Osteoblast (primary cell): ENCODE results near the gene PRKACA. TPM values are rescaled to one million over a fixed set of nuclear protein-coding genes. Genes with fewer than 3 reads are reported as not detected.

ENCODE experiments used
- DNase-seq: peaks from one replicate; pipeline ENCODE4 v3.0.0; 2011; ENCODE audit warnings: low spot score, mixed read lengths; ENCODE audit not compliant: insufficient read length; ENCODE audit errors: missing footprints
- H2AFZ ChIP-seq: 2 replicates; pipeline ENCODE4 v1.6.0; 2011; ENCODE audit warnings: mild to moderate bottlenecking, low read length
- H3K27ac ChIP-seq: 2 replicates; pipeline ENCODE4 v1.5.1; 2011; ENCODE audit warnings: mild to moderate bottlenecking, low read depth, low read length, moderate library complexity
- H3K27me3 ChIP-seq: 2 replicates; pipeline ENCODE4 v1.6.0; 2012; ENCODE audit warnings: mild to moderate bottlenecking, control low read depth, inconsistent platforms, low read length, moderate library complexity; ENCODE audit not compliant: insufficient read depth
- H3K36me3 ChIP-seq: 2 replicates; pipeline ENCODE4 v1.5.1; 2011; ENCODE audit warnings: mild to moderate bottlenecking, low read length, control low read depth, moderate library complexity; ENCODE audit not compliant: insufficient read depth
- H3K4me1 ChIP-seq: 2 replicates; pipeline ENCODE4 v1.5.1; 2011; ENCODE audit warnings: mild to moderate bottlenecking, low read length, control low read depth, moderate library complexity; ENCODE audit not compliant: insufficient read depth
- H3K4me2 ChIP-seq: 2 replicates; pipeline ENCODE4 v1.6.0; 2011; ENCODE audit warnings: mild to moderate bottlenecking, low read length; ENCODE audit not compliant: insufficient read depth
- H3K4me3 ChIP-seq: fragments of 200-600 bp; sonication (generic); 3 replicates; pipeline ENCODE4 v1.5.1; 2012; ENCODE audit warnings: mild to moderate bottlenecking, low read length, inconsistent platforms; ENCODE audit not compliant: insufficient read depth
- H3K79me2 ChIP-seq: 2 replicates; pipeline ENCODE4 v1.6.0; 2012; ENCODE audit warnings: mild to moderate bottlenecking, low read length, control low read depth, inconsistent platforms; ENCODE audit not compliant: insufficient read depth
- H3K9me3 ChIP-seq: 2 replicates; pipeline ENCODE4 v1.5.1; 2011; ENCODE audit warnings: low read depth, low read length, control low read depth
- H4K20me1 ChIP-seq: 2 replicates; pipeline ENCODE4 v1.6.0; 2012; ENCODE audit warnings: mild to moderate bottlenecking, low read length, control low read depth; ENCODE audit not compliant: insufficient read depth
- CTCF ChIP-seq: IDR thresholded peaks from 2 replicates; pipeline ENCODE4 v1.5.1; 2011; ENCODE audit warnings: mild to moderate bottlenecking, low read depth, low read length, moderate library complexity; ENCODE audit errors: extremely low read depth
- total RNA-seq: library from RNA; depleted of rRNA; stranded (reverse); fragments of >200 nt; gene quantifications from 2 replicates; pipeline ENCODE4 v1.2.3, GENCODE V29; 2012

Gene PRKACA
- 45.6 and 56.3 TPM in 2 replicates for total RNA-seq

GRCh38 chr19:14117668-14118164 is at the start of gene PRKACA:
TSS of gene PRKACA (minus strand) at chr19:14117762. CDS start at chr19:14117547, 215 bp downstream.
- peak; percentile 100 for DNase-seq
- H3K36me3 ChIP-seq: no peaks in the 10 kb centered on the region
- peaks cover 47% of the 10 kb centered on the region for H3K79me2 ChIP-seq
- H3K9me3 ChIP-seq: no peaks in the 10 kb centered on the region
- H3K4me1 ChIP-seq: peaks cover 42% of the 10 kb centered on the region
- H3K27me3 ChIP-seq: no peaks in the 10 kb centered on the region
- H3K4me2 ChIP-seq: peak within 1 kb of the TSS; percentile 94
- H3K4me3 ChIP-seq: peak within 1 kb of the TSS; percentile 91
- peak within 1 kb of the TSS; percentile 99 for H3K27ac ChIP-seq
- peaks cover 10% of the 10 kb centered on the region for H4K20me1 ChIP-seq
- no peak for TF ChIP-seq CTCF
- peak within 1 kb of the TSS; percentile 97 for H2AFZ ChIP-seq

GRCh38 chr19:14166999-14167575 is 49.5 kb upstream of the PRKACA start:
- H3K4me2 ChIP-seq: no peak overlapping the region
- H3K79me2 ChIP-seq: no peaks in the 10 kb centered on the region
- H4K20me1 ChIP-seq: peaks cover 4% of the 10 kb centered on the region
- H3K4me1 ChIP-seq: no peaks in the 10 kb centered on the region
- no peak overlapping the region for H3K4me3 ChIP-seq
- H2AFZ ChIP-seq: no peak overlapping the region
- no peaks in the 10 kb centered on the region for H3K36me3 ChIP-seq
- DNase-seq: peak; percentile 52
- no peak overlapping the region for H3K27ac ChIP-seq
- no peaks in the 10 kb centered on the region for H3K27me3 ChIP-seq
- no peak for TF ChIP-seq CTCF
- no peaks in the 10 kb centered on the region for H3K9me3 ChIP-seq

- Histone ChIP-seq H3K9me3 (no peaks in the 10 kb centered on the region), H4K20me1 (peaks cover 4% of the 10 kb centered on the region), H2AFZ (no peak overlapping the region), H3K27me3 (no peaks in the 10 kb centered on the region), H3K27ac (no peak overlapping the region), H3K4me1 (no peaks in the 10 kb centered on the region), H3K4me3 (no peak overlapping the region), H3K79me2 (no peaks in the 10 kb centered on the region), H3K4me2 (no peak overlapping the region), H3K36me3 (no peaks in the 10 kb centered on the region)
- no peak for TF ChIP-seq CTCF
- peak; percentile 89 for DNase-seq
These were observed 48.6 kb upstream of the PRKACA start for GRCh38 chr19:14165990-14166830.
